A549 (cell line): ENCODE measurements around the gene SLC2A5.

ENCODE experiments used
- EP300 ChIP-seq, 2 experiments: fragments of >200 bp; sonication (Bioruptor Twin); formaldehyde crosslinking; IDR thresholded peaks; 2 replicates in 1 of 2; 3 replicates in 1 of 2; pipeline ENCODE4 v1.6.1; 2016 to 2017
- TF ChIP-seq, protein P1 (sequence below): fragments of 200-600 bp; sonication (generic); IDR thresholded peaks from 2 replicates; pipeline ENCODE4 v1.6.1; 2016; ENCODE audit warnings: antibody characterized with exemption, mild to moderate bottlenecking, moderate library complexity

DNA sequence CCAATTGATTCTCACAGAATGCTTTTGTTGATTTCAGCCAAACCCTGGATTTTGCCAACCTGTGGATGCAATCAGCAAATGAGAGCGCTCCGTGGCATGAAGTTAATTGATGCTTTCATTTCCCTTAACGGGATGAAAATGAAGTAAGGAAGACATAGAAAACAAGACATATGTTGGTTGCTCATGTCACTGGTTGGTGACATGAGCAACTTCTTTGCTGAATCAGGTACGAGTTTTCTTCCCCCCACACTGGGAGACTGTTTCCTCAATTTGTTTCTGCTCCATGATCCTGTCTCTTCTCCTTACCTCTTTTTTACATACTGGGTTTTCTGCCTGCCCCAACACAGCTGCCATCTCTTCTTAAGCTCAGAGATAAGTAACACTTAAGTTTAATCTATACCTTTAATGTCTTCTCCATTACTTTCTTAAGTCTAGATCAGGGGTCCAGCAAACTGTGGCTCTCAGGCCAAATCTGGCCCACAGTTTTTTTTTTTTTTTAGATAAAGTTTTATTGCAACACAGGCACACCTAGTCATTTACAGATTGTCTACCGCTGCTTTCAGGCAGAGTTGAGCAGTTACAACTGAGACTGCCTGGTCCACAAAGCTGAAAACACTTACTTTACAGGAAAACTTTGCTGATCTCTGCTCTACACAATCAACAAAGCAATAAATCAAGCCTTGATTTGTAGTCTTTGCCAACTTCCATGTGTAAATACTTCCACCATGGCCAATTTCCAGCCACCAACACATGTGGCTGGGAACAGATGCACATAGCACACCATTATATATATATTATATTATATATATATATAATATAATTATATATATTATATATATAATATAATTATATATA, 46.1 kb upstream of the SLC2A5 start:
- no peak for TF ChIP-seq EP300 (IDR thresholded peaks at IDR 0.05)
- TF ChIP-seq, protein P1, sequence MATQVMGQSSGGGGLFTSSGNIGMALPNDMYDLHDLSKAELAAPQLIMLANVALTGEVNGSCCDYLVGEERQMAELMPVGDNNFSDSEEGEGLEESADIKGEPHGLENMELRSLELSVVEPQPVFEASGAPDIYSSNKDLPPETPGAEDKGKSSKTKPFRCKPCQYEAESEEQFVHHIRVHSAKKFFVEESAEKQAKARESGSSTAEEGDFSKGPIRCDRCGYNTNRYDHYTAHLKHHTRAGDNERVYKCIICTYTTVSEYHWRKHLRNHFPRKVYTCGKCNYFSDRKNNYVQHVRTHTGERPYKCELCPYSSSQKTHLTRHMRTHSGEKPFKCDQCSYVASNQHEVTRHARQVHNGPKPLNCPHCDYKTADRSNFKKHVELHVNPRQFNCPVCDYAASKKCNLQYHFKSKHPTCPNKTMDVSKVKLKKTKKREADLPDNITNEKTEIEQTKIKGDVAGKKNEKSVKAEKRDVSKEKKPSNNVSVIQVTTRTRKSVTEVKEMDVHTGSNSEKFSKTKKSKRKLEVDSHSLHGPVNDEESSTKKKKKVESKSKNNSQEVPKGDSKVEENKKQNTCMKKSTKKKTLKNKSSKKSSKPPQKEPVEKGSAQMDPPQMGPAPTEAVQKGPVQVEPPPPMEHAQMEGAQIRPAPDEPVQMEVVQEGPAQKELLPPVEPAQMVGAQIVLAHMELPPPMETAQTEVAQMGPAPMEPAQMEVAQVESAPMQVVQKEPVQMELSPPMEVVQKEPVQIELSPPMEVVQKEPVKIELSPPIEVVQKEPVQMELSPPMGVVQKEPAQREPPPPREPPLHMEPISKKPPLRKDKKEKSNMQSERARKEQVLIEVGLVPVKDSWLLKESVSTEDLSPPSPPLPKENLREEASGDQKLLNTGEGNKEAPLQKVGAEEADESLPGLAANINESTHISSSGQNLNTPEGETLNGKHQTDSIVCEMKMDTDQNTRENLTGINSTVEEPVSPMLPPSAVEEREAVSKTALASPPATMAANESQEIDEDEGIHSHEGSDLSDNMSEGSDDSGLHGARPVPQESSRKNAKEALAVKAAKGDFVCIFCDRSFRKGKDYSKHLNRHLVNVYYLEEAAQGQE: no peak
